Left ventricle myocardium inferior (tissue), 1 donor: ENCODE data around the gene NOL4L. TPM values are rescaled to one million over a fixed set of nuclear protein-coding genes. Genes with fewer than 3 reads are reported as not detected.

ENCODE experiments used
- DNase-seq: peaks from one replicate; pipeline ENCODE4 v3.0.0-alpha.2; 2020
- H3K27ac ChIP-seq: fragments of 200-600 bp; replicated peaks from 2 replicates; pipeline ENCODE4 v1.8.0; 2021
- H3K27me3 ChIP-seq: fragments of 200-600 bp; 2 replicates; pipeline ENCODE4 v1.8.0; 2021; ENCODE audit warnings: low read depth
- H3K36me3 ChIP-seq: fragments of 200-600 bp; 2 replicates; pipeline ENCODE4 v1.8.0; 2021
- H3K4me1 ChIP-seq: fragments of 200-600 bp; 2 replicates; pipeline ENCODE4 v1.8.0; 2021
- H3K4me3 ChIP-seq: fragments of 200-600 bp; 2 replicates; pipeline ENCODE4 v1.8.0; 2021; ENCODE audit warnings: mild to moderate bottlenecking, moderate library complexity
- H3K9me3 ChIP-seq: fragments of 200-600 bp; replicated peaks from 2 replicates; pipeline ENCODE4 v1.8.0; 2021
- CTCF ChIP-seq: fragments of 200-600 bp; IDR thresholded peaks from 2 replicates; pipeline ENCODE4 v1.8.0; 2021; ENCODE audit warnings: antibody characterized with exemption, mild to moderate bottlenecking, borderline replicate concordance
- intact Hi-C: fragments of 100-400 bp; cut with micrococcal nuclease; formaldehyde crosslinking; loops from one replicate; pipeline ENCODE4 v1.11.0; 2022
- total RNA-seq: library from RNA; stranded (reverse); fragmentation: NEBNext Ultra II Directional; extraction: Animal tissue kit (Norgen Biotek cat#: 25700); gene quantifications from one replicate; pipeline ENCODE4 v1.2.1, GENCODE V29; 2021
- donor health status: DM: no; HTN: yes; CAD: no; lungs with severe emphysema.

Gene NOL4L
- total RNA-seq, 1 donor from 2014 or later, result 5.6 TPM

- peaks cover 49% of the 10 kb centered on the region for H3K4me1 ChIP-seq
- no peak for TF ChIP-seq CTCF
- intact Hi-C loops, result no loop called here
- H3K36me3 ChIP-seq, result no peaks in the 10 kb centered on the region
- no peaks in the 10 kb centered on the region for H3K9me3 ChIP-seq
- H3K27ac ChIP-seq, result peak overlapping the region; percentile 82
- no peaks in the 10 kb centered on the region for H3K27me3 ChIP-seq
- no peak overlapping the region for H3K4me3 ChIP-seq
- no peak for DNase-seq
Measured at GRCh38 chr20:32519381-32519730, 65.8 kb downstream of the NOL4L start.

DNA sequence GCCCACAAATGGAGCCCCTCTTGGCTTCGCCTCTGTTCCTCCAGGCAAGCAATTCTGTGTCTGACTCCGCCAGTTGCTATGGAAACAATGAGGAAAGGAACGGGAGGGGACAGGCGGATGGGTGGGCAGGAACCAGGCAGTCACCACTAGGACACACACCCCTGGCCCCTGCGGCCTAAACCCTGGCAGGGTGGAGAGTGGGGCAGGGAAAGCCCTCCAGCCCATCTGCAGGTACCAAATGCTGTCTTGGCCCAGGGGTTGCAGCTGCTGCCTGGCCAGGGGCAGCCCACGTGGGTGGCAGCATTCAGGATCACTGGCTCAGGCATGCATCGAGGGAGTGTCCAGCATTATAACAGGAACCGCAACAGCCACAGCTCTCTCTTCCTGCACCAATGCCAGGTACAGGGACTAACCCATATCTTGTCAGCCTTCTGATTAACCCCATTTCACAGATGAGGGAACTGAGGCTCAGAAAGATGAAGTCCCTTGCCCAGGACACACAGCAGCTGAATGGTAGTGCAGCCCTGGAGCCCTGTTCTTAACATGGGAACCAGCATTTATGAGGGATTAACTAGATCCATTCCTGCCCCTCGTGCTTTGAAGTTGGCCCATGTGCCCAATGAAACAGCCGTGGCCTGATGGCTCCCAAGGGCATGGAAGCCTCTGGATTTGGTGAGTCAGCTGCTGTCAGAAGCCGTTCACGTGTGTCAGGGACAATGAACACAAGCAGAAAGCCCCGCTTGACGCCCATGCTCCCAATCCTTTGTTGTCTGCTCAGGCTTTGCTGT is 66.3 kb downstream of the NOL4L start:
- DNase-seq, result no peak
- TF ChIP-seq CTCF, result no peak
- peaks cover 44% of the 10 kb centered on the region for H3K4me1 ChIP-seq
- no peaks in the 10 kb centered on the region for H3K27me3 ChIP-seq
- H3K27ac ChIP-seq, result peak overlapping the region; percentile 82
- no peaks in the 10 kb centered on the region for H3K9me3 ChIP-seq
- H3K4me3 ChIP-seq, result no peak overlapping the region
- intact Hi-C loops, result no loop called here
- H3K36me3 ChIP-seq, result no peaks in the 10 kb centered on the region

DNA sequence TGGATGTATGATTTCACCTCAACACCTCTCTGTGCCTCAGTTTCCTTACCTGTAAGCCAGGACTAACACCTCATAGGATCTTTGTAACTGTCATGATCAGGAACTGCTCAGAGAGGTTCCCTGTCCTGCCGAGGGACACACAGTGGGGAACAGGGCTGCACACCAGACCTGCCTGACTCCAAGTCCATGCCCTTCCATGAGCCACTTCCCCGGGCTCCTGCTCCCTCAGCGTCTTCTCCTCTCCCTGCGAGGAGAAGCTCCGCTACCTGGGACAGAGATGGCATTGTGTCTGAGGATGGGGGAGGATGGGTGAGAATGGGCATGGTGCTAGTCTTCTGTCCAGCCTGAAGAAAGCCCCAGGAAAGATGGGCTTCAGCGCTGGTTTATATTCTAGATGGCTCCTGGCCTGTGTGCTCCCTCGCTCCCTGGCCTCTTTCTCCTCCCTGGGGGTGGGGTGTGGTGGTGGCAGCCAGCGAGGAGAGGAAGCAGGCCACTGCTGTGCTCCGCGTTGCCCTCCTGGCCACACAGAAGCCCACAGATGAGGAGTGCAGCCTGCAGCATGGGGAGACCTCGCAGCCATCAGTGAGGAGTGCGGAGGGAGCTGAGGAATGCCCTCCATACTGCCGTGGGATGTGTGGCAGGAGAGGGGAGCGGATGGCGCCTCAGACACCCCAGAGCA is 67.1 kb downstream of the NOL4L start:
- H3K36me3 ChIP-seq, result no peaks in the 10 kb centered on the region
- no peaks in the 10 kb centered on the region for H3K27me3 ChIP-seq
- no peak for TF ChIP-seq CTCF
- no peaks in the 10 kb centered on the region for H3K9me3 ChIP-seq
- intact Hi-C loops, result no loop called here
- H3K27ac ChIP-seq, result peak overlapping the region; percentile 82
- DNase-seq, result no peak
- no peak overlapping the region for H3K4me3 ChIP-seq
- H3K4me1 ChIP-seq, result peaks cover 39% of the 10 kb centered on the region

DNA sequence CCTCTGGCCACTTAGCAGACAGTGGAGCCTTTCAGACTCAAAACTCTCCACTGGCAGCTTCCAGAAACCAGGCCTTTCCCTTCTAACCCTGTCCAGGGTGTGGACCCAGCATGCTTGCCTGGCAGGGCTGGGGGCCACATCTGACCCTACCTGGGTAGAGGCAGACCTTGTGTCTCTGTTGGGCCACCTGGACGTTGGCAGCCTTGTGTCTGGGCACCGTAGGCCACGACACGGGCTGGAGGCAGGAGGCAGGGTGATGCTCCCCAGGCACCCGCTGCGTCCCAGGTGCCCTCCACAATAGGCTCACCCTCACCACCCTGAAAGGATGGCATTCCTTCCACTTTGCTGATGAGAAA is 67.6 kb downstream of the NOL4L start:
- Histone ChIP-seq H3K4me1 (peaks cover 39% of the 10 kb centered on the region), H3K27ac (peak overlapping the region; percentile 82)
- TF ChIP-seq CTCF, result no peak

DNA sequence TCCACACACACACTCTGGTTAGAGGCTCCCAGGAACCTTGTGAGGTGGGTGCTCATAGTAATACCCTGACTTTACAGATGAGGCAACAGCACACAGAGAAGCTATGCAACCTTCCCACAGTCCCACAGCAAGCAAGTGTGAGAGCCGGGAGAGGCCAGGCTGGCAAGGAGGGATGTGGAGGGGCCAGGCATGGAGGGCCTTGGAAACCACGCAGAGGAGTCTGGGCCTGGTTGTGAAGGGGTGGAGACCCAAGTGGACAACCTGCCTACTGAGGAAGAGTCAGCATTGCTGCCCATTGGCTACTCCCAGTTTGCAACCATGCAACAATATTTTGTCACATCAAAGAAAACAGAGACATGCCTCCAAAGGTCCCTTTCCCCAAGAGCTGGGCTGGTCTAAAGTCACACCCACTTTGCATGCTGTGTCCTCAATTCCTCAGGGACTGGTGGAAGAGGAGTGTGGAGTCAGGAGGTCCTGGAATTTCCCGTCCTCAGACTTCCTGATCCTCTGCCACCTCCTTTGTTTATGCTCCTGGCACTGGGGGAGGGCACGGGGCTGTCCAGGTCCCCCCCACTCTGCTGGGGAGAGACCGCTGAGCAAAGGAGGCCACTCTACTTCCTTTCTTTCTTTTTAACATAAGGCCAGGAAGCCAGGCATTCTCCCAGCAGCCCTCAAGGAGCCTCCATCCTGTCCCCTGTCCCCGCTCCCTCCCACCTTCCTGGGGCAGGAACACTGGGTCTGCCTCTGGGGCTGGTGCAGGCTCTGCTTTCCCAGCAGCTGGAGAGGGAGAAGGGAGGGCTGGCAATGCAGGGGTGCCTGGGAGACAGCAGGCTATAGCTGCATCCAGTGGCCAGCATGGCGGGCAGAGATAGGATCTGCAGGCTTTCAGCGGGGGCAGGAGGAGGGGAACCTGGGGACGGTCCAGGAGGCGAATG is 68.3 kb downstream of the NOL4L start:
- Histone ChIP-seq H3K4me3 (no peak overlapping the region), H3K4me1 (peaks cover 36% of the 10 kb centered on the region), H3K27me3 (no peaks in the 10 kb centered on the region), H3K36me3 (no peaks in the 10 kb centered on the region), H3K27ac (peak overlapping the region; percentile 82), H3K9me3 (no peaks in the 10 kb centered on the region)
- no peak for DNase-seq
- no peak for TF ChIP-seq CTCF
- intact Hi-C loops, result no loop called here

More for the DNA sequence above, 67.6 kb downstream of the NOL4L start:
- no peak for DNase-seq
- Histone ChIP-seq H3K36me3 (no peaks in the 10 kb centered on the region), H3K9me3 (no peaks in the 10 kb centered on the region), H3K27me3 (no peaks in the 10 kb centered on the region), H3K4me3 (no peak overlapping the region)
- intact Hi-C loops, result no loop called here
